Neural crest cell (in vitro differentiated cells): ENCODE measurements around the gene ZFAND3. TPM values are rescaled to one million over a fixed set of nuclear protein-coding genes. Genes with fewer than 3 reads are reported as not detected.

Source experiments
- DNase-seq: peaks from one replicate; pipeline ENCODE4 v3.0.0; 2021; ENCODE audit warnings: low read depth, mixed read lengths, low spot score
- H3K27ac Mint-ChIP-seq: one replicate; pipeline ENCODE4 v1.8.0; 2021; ENCODE audit warnings: mild to moderate bottlenecking, mixed read lengths; ENCODE audit not compliant: unreplicated experiment
- H3K27me3 Mint-ChIP-seq: 2 replicates; pipeline ENCODE4 v1.8.0; 2021; ENCODE audit warnings: low read depth, mild to moderate bottlenecking, mixed read lengths
- H3K36me3 Mint-ChIP-seq: 2 replicates; pipeline ENCODE4 v1.8.0; 2021; ENCODE audit warnings: low read depth, mild to moderate bottlenecking, mixed read lengths
- H3K4me1 Mint-ChIP-seq: 2 replicates; pipeline ENCODE4 v1.8.0; 2021; ENCODE audit warnings: mixed read lengths
- H3K4me3 Mint-ChIP-seq: one replicate; pipeline ENCODE4 v1.8.0; 2021; ENCODE audit warnings: mild to moderate bottlenecking, mixed read lengths
- H3K9me3 Mint-ChIP-seq: 2 replicates; pipeline ENCODE4 v1.8.0; 2021; ENCODE audit warnings: mixed read lengths
- total RNA-seq: library from RNA; stranded (reverse); gene quantifications from 2 replicates; pipeline ENCODE4 v1.2.1, GENCODE V29; 2021
- TF ChIP-seq, protein P1 (sequence below): fragments of 200-600 bp; sonication (generic); conservative IDR thresholded peaks from 2 replicates; pipeline ENCODE4 v1.5.0; 2021; ENCODE audit warnings: antibody characterized with exemption, mild to moderate bottlenecking

ZFAND3 gene
- total RNA-seq, 1 donor from 2014 or later: 65.9 TPM

DNA sequence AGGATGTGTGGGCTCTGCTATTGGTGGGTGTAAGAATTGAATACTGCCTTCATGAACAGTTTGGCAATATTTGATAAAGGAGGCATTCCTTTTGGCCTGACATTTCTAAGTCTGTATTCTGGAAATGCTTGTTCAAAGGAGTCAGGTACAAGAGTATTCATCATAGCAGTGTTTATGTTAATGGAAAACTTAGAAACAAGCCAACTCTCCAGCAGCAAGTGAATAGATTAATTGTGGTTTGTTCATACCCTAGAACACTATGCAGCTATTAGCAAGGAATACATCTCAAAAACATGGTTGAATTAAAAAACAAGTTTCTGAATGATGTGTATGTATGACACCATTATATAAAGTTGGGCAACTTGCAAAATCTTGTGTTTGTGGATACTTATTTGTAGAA, 195.8 kb downstream of the ZFAND3 start:
- Mint-ChIP-seq H3K27me3 (no peaks in the 10 kb centered on the region), H3K27ac (no peak overlapping the region), H3K4me3 (no peak overlapping the region), H3K4me1 (peaks cover 9% of the 10 kb centered on the region), H3K9me3 (peaks cover 6% of the 10 kb centered on the region), H3K36me3 (peaks cover 8% of the 10 kb centered on the region)
- TF ChIP-seq, protein P1, sequence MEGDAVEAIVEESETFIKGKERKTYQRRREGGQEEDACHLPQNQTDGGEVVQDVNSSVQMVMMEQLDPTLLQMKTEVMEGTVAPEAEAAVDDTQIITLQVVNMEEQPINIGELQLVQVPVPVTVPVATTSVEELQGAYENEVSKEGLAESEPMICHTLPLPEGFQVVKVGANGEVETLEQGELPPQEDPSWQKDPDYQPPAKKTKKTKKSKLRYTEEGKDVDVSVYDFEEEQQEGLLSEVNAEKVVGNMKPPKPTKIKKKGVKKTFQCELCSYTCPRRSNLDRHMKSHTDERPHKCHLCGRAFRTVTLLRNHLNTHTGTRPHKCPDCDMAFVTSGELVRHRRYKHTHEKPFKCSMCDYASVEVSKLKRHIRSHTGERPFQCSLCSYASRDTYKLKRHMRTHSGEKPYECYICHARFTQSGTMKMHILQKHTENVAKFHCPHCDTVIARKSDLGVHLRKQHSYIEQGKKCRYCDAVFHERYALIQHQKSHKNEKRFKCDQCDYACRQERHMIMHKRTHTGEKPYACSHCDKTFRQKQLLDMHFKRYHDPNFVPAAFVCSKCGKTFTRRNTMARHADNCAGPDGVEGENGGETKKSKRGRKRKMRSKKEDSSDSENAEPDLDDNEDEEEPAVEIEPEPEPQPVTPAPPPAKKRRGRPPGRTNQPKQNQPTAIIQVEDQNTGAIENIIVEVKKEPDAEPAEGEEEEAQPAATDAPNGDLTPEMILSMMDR: no peak
- DNase-seq: no peak

DNA sequence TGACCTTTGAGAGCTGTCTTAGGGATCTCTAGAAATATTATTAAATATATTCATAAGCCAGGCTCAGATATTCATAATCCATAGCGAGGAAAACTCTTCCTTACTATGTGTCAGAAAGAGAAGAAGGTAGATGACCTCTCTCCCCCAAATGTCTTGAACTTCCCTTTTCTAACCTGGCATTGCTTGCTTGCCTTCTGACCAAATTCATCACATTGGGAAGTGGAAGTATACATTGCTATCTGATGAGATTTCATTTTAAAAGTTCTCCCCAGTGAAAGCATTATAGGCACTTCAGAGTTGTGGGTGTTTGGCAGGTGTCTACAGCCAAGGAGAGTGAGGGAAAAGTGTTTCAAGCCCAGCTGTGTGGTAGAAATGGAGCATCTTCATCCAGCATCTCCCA, 197.3 kb downstream of the ZFAND3 start:
- H3K27me3 Mint-ChIP-seq: no peaks in the 10 kb centered on the region
- no peak overlapping the region for H3K4me3 Mint-ChIP-seq
- peaks cover 5% of the 10 kb centered on the region for H3K36me3 Mint-ChIP-seq
- TF ChIP-seq, protein P1: no peak
- H3K4me1 Mint-ChIP-seq: peaks cover 9% of the 10 kb centered on the region
- no peak for DNase-seq
- H3K9me3 Mint-ChIP-seq: peaks cover 4% of the 10 kb centered on the region
- H3K27ac Mint-ChIP-seq: no peak overlapping the region

DNA sequence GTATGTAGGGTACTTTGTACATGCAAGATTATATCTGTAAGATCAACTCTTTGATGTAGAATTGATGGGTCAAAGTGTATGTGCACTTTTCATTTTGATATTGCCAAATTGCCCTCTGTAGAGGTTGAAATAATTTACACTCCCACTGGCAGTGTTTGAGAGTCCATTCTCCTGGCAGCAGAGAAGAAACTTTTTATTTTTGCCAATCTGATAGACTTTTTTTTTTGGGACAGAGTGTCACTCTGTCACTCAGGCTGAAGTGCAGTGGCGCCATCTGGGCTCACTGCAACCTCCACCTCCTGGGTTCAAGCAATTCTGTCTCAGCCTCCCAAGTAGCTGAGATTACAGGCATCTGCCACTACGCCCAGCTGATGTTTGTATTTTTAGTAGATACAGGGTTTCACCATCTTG, 199.2 kb downstream of the ZFAND3 start:
- no peaks in the 10 kb centered on the region for H3K27me3 Mint-ChIP-seq
- no peak overlapping the region for H3K4me3 Mint-ChIP-seq
- TF ChIP-seq, protein P1: no peak
- H3K4me1 Mint-ChIP-seq: peaks cover 5% of the 10 kb centered on the region
- no peak overlapping the region for H3K27ac Mint-ChIP-seq
- DNase-seq: no peak
- no peaks in the 10 kb centered on the region for H3K9me3 Mint-ChIP-seq
- no peaks in the 10 kb centered on the region for H3K36me3 Mint-ChIP-seq

GRCh38 chr6:38020593-38020992, 201.1 kb downstream of the ZFAND3 start:
- no peak for DNase-seq
- Mint-ChIP-seq H3K27me3 (no peaks in the 10 kb centered on the region), H3K4me3 (no peak overlapping the region), H3K36me3 (peaks cover 2% of the 10 kb centered on the region), H3K4me1 (peaks cover 5% of the 10 kb centered on the region), H3K9me3 (peaks cover 3% of the 10 kb centered on the region), H3K27ac (no peak overlapping the region)
- TF ChIP-seq, protein P1: no peak

- H3K4me3 Mint-ChIP-seq: no peak overlapping the region
- TF ChIP-seq, protein P1: no peak
- H3K27me3 Mint-ChIP-seq: no peaks in the 10 kb centered on the region
- peaks cover 5% of the 10 kb centered on the region for H3K4me1 Mint-ChIP-seq
- H3K36me3 Mint-ChIP-seq: peaks cover 2% of the 10 kb centered on the region
- no peak overlapping the region for H3K27ac Mint-ChIP-seq
- DNase-seq: no peak
- peaks cover 3% of the 10 kb centered on the region for H3K9me3 Mint-ChIP-seq
Measured at GRCh38 chr6:38021029-38021428, 201.5 kb downstream of the ZFAND3 start.

- H3K4me1 Mint-ChIP-seq: peaks cover 5% of the 10 kb centered on the region
- no peaks in the 10 kb centered on the region for H3K27me3 Mint-ChIP-seq
- peaks cover 2% of the 10 kb centered on the region for H3K36me3 Mint-ChIP-seq
- TF ChIP-seq, protein P1: no peak
- no peak overlapping the region for H3K4me3 Mint-ChIP-seq
- DNase-seq: no peak
- peaks cover 3% of the 10 kb centered on the region for H3K9me3 Mint-ChIP-seq
- no peak overlapping the region for H3K27ac Mint-ChIP-seq
Measured at GRCh38 chr6:38021571-38021970, 202.0 kb downstream of the ZFAND3 start.
